GM18858 (cell line): ENCODE results near the gene TAF4.
"Not testable (repeated sequence)": the region's sequence is repeated elsewhere in the genome, so short reads cannot be mapped to it uniquely, and the experiment has no call there.

Source experiments
- ATAC-seq: cut with Tn5 transposase; IDR thresholded peaks from one replicate; pipeline ENCODE4 v1.9.1; 2021; ENCODE audit not compliant: unreplicated experiment

TAF4 gene

DNA sequence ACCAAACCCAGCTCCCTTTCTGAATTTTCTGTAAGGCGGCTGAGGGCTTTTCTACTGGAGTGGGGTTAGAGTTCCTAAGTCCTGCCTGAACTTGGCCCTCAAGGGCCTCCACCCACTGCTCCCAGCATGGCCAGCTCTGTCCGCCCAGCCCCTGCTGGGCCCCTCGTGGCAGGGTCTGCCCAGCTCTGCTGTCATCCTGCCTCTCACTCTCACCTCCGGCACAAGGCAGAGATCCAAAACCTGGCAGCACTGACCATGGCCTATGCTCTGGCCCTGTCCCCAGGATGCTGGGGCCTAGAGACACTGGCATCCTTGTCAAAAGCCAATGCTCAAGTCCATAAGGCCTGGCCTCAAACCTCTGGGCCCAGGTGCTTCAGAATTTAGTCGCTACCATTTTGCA, 61.1 kb downstream of the TAF4 start:
- no peak for ATAC-seq

GRCh38 chr20:62003567-62004405, 61.9 kb downstream of the TAF4 start:
- ATAC-seq: no peak

- no peak for ATAC-seq
Observed at GRCh38 chr20:62002882-62003480, 62.7 kb downstream of the TAF4 start.

- no peak for ATAC-seq
Observed at GRCh38 chr20:62001178-62001715, 64.4 kb downstream of the TAF4 start.

DNA sequence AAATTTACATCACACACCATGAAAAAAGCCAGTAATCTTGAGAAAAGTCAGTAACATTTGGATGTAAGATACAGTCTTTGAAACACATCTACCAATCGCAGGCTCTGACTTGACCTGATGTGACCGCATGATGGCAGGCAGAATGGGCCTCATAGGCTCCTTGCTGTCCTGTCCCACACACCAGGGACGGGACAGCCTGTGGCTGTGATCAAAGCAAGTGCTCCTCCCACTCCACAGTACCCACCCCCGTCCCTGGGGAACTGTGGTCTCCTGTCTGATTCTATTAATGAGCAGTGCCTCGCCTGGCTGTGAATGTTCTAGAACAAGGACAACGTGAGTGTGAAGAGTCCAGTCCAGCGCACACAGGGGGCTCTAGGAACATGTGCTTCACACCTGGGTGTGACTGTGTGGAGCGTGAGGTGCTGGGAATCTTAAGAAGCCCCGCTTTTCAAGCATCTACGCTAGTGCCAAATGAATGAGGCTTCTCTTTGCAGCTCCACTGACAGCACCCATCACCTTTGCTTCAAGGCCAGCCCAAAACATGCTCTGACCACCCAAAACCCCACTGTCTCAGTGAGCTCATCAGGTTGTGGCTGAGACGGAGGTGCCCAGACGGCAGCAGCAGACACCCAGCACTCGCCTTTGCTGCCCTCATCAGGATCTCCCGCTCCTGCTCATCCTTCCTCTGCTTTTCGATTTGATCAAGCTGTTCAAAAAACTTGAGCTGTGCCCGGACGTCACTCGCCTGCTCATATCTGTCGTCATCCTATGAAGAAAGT, 67.1 kb downstream of the TAF4 start:
- no peak for ATAC-seq

DNA sequence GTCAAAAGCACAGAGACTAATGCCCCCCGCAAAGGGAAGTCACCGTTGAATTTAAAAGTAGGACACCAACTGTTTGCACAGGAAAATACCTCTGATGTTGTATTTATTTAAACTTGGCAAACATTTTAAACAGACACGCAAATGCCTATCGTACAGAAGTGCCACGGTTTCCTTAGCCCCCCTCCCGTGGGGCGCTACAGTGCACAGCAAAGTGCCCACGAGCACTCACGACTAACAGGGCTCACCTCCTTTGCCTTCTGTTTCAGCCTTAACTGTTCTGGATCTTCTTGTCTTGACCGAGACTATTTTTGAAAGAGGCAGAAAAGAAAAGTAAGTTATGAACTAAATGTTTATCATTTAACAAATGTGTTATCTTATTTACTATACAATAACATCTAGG, 67.8 kb downstream of the TAF4 start:
- no peak for ATAC-seq

DNA sequence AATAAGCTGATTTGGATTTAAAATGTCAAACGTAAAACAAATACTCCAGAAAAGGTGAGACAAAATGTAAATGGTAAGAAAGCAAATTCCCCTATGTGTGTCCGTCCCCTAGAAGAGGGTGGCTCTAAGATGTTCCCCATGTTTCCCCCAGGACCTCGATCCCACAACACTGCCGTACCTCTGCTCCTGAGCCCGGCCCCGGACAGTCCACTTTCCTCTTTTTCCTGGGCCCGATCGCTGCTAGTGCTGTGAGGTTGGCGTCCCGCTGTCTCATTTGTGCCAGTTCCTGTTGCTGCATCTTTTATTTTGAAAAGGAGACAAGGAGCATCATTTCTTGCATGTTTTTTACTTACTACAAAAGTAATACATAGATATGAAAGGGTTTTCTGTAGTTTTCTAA, 68.3 kb downstream of the TAF4 start:
- ATAC-seq: no peak

DNA sequence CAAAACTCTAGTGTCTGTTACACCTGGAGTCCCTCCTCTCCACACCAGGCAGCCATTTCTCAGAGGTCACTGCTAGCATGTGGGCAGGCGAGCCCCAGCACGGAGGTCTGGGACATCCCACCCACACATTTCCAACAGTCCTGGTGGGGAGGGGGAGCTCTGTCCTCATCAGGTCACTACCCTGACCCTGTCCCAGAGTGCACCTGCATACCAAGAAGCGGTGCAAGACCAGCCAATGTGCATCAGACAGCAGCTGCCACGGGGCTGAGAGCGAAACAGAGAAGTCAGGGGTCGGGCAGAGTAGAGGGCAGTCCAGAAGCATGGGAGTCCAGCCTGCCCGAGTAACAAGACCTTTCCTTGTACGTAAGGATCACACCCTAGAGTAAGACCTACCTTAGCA, 71.1 kb downstream of the TAF4 start:
- no peak for ATAC-seq

GRCh38 chr20:61993058-61993457, 72.6 kb downstream of the TAF4 start:
- no peak for ATAC-seq

- ATAC-seq: no peak
Observed at GRCh38 chr20:61991476-61991875, 74.2 kb downstream of the TAF4 start.

DNA sequence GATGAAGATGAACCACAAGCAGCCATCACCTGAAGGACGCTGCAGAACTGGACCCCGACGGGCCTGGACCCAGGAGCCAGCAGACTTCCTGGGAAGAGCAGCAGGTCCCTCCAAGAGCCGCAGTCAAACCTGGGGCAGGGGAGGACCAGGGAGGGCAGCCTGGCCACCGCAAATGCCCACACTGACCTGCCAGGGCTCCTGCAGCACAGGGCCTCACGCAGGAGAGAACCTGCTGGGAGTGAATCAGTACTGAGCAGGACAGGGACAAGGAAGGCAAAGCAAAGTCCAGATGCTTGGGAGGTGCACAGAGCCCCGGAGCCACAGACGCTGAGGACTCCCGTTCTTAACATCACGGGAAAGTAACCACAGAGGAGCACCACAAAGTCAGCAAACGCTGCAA, 75.2 kb downstream of the TAF4 start:
- ATAC-seq: no peak

- ATAC-seq: no peak
Observed at GRCh38 chr20:61989741-61990140, 75.9 kb downstream of the TAF4 start.

DNA sequence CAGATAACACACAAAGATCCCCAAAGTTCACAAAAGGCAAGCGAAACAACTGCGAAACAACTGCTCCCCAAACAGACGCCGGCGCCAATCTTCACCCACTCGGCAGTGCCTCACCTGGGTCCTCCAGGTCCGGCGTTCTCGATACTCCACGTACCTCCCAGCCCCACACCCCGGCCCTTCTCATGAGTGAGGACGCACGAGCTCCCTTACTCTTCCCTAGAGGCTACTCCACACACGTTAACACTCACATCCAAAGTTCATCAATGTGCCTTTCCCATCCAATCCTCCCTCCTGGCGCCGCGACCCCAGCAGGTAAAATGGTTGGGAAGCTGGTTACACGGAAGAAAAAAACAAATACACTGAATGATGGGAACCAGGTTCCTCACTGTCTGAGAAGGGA, 77.0 kb downstream of the TAF4 start:
- ATAC-seq: no peak

- ATAC-seq: no peak
Observed at GRCh38 chr20:61986762-61987321, 78.8 kb downstream of the TAF4 start.

DNA sequence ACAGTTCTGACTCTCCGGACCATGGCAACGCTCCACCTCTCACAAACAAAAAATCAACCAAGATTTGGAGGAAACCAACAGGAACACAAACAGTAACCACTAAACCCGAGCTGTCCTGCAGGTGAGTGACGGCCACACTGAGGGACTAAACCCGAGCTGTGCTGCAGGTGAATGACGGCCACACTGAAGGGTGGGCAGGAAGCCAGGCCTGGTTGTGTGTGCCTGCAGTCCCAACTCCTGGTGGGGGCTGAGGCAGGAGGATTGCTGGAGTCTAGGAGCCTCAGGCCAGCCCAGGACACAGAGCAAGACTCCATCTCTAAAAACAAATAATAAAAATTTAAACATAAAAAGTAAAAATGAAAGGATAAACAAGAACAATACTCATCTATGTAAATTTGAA, 80.6 kb downstream of the TAF4 start:
- ATAC-seq: no peak

- ATAC-seq: not testable (repeated sequence)
Observed at GRCh38 chr20:61984431-61984830, 81.2 kb downstream of the TAF4 start.

- ATAC-seq: no peak
Observed at GRCh38 chr20:61983965-61984364, 81.7 kb downstream of the TAF4 start.

GRCh38 chr20:61982951-61983315, 82.7 kb downstream of the TAF4 start:
- ATAC-seq: no peak

DNA sequence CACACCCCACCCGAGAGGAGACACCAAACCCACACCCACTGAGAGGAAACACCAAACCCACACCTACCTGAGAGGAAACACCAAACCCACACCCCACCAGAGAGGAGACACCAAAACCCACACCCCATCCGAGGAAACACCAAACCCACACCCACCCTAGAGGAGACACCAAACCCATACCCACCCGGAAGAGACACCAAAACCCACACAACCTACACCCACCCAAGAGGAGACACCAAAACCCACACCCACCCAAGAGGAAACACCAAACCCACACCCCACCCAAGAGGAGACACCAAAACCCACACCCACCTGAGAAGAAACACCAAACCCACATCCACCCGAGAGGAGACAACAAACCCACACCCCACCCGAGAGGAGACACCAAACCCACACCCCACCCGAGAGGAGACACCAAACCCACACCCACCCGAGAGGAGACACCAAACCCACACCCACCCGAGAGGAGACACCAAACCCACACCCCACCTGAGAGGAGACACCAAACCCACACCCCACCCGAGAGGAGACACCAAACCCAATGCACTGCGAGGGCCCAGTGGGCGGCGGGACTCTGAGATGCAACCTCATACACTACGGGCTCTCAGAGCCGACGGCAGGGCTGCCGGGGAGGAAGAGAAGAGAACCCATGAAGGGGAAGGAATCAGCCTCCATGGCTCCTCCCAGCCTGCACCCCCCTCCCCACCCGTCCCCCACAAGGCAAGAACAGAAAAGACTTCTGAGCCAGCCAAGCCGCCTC, 83.3 kb downstream of the TAF4 start:
- no peak for ATAC-seq

- not testable (repeated sequence) for ATAC-seq
Observed at GRCh38 chr20:61981691-61982090, 84.0 kb downstream of the TAF4 start.
